Measurements from ENCODE around the gene ZBTB42. TPM values are rescaled to one million over a fixed set of nuclear protein-coding genes. Genes with fewer than 3 reads are reported as not detected.

Gene ZBTB42
- total and polyA plus RNA-seq, 2 of the 4 experiments (the other 2 are of a cell fraction): 1.3 to 2.3 TPM

DNA sequence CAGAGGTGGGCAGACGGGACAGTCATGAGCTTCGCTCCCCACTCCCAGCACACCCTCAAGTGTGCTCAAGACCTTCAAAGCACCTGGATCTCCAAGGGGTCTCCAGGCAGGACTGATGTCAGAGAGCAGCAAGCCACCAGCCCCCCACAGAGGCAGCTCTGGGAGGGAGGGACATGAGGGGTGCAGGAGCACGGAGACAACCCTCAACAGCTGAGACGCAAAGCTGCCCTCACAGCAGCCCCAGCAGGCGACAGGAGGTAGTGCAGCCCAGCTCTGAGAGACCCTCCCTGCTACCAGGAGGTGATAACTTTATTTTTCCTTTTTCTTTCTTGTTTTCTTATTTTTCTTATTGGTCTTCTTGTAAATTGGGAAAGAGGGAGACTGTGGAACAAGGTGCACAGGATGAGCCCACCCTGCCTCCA lies 30.0 kb upstream of the ZBTB42 start:
- H4K8ac ChIP-seq (ENCODE audit: low read depth in 2 of 2, low read length in 2 of 2): no peak overlapping the region
- dilution Hi-C loops (cut with HindIII; ENCODE audit: low sequenced_read_pairs, unreplicated experiment): no loop called here
- no peaks in the 10 kb centered on the region for H3K9me1 ChIP-seq (ENCODE audit: insufficient read depth, low read length)
- no peak overlapping the region for H3K9ac ChIP-seq (ENCODE audit: low read depth, low read length)
- no peak for DNase-seq
- POLR2A ChIA-PET (ENCODE audit: unreplicated experiment): no interaction called here
- intact Hi-C loops (cut with micrococcal nuclease): no loop called here
- H2BK20ac ChIP-seq (ENCODE audit: low read depth, low read length): no peak overlapping the region
- H3K56ac ChIP-seq (ENCODE audit: extremely low read depth, insufficient read depth, low read length): no peak overlapping the region
- H3K18ac ChIP-seq (ENCODE audit: low read depth, low read length): no peak overlapping the region
- H3K4me3 ChIP-seq (ENCODE audit: insufficient read depth, low read depth, low read length): no peak overlapping the region
- no peak overlapping the region for H2AFZ ChIP-seq (replicated peaks; ENCODE audit: low read length, poor library complexity)
- CTCF ChIA-PET: interaction anchor here (1.2 to 1.6 kb wide), 2 partner anchors 18 to 56 kb away, joined by 4 to 5 read pairs; partner anchors contain the start of gene SIVA1
- no peak overlapping the region for H2BK120ac ChIP-seq (ENCODE audit: low read depth, low read length)
- no peak overlapping the region for H3K4me2 ChIP-seq (ENCODE audit: low read depth, low read length)
- TF ChIP-seq, protein P1, sequence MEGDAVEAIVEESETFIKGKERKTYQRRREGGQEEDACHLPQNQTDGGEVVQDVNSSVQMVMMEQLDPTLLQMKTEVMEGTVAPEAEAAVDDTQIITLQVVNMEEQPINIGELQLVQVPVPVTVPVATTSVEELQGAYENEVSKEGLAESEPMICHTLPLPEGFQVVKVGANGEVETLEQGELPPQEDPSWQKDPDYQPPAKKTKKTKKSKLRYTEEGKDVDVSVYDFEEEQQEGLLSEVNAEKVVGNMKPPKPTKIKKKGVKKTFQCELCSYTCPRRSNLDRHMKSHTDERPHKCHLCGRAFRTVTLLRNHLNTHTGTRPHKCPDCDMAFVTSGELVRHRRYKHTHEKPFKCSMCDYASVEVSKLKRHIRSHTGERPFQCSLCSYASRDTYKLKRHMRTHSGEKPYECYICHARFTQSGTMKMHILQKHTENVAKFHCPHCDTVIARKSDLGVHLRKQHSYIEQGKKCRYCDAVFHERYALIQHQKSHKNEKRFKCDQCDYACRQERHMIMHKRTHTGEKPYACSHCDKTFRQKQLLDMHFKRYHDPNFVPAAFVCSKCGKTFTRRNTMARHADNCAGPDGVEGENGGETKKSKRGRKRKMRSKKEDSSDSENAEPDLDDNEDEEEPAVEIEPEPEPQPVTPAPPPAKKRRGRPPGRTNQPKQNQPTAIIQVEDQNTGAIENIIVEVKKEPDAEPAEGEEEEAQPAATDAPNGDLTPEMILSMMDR (conservative IDR thresholded peaks at IDR 0.05; ENCODE audit: low read depth, low read length): peak; percentile 45
- TF ChIP-seq BHLHE40 (IDR thresholded peaks at IDR 0.05; ENCODE audit: low read depth, low read length): no peak
- peaks cover 50% of the 10 kb centered on the region for H3K36me3 ChIP-seq (ENCODE audit: control insufficient read depth, insufficient read depth, low read length)
- no CpG with 5 or more reads among the region's 5 CpGs for WGBS, 2 experiments (ENCODE audit: extremely low coverage in 2 of 2, insufficient read length in 1 of 2)
- no peak overlapping the region for H3K23ac ChIP-seq (ENCODE audit: low read depth, low read length)
- H3K79me1 ChIP-seq (ENCODE audit: low read depth in 1 of 2, low read length in 2 of 2): peaks cover 0 to 18% of the 10 kb centered on the region in 2 experiments; a peak in 1 of 4 replicates
- no TSS peak for BruUV-seq (replicated peaks)
- H2AK5ac ChIP-seq (ENCODE audit: low read depth, low read length): no peak overlapping the region
- H4K20me1 ChIP-seq (ENCODE audit: insufficient read depth, low read length): peaks cover 22% of the 10 kb centered on the region
- H2BK15ac ChIP-seq (ENCODE audit: low read depth, low read length): no peak overlapping the region
- H2BK5ac ChIP-seq (ENCODE audit: low read depth, low read length, poor library complexity, severe bottlenecking): no peak overlapping the region
- no peak overlapping the region for H3K14ac ChIP-seq (replicated peaks; ENCODE audit: low read depth, low read length)
- no peak overlapping the region for H2AK9ac ChIP-seq (replicated peaks; ENCODE audit: low read depth, low read length, poor library complexity)
- peaks cover 5% of the 10 kb centered on the region for H3K4me1 ChIP-seq (ENCODE audit: control insufficient read depth, insufficient read depth, low read length)
- ATAC-seq (ENCODE audit: low read depth): no peak
- no peak overlapping the region for H4K91ac ChIP-seq (ENCODE audit: insufficient read depth, low read depth, low read length)
- no peak overlapping the region for H3K27ac ChIP-seq (ENCODE audit: insufficient read depth, low read length)
- H3K9me3 ChIP-seq (ENCODE audit: control insufficient read depth, insufficient read depth, low read length): no peaks in the 10 kb centered on the region; the same call in 1 of the 2 replicates
- no peak overlapping the region for H3K4ac ChIP-seq (ENCODE audit: low read depth, low read length)
- in situ Hi-C loops (cut with MboI; ENCODE audit: low sequenced_read_pairs): no loop called here
- H4K5ac ChIP-seq (ENCODE audit: low read depth, low read length): no peak overlapping the region
- no peaks in the 10 kb centered on the region for H3K27me3 ChIP-seq (ENCODE audit: control insufficient read depth, insufficient read depth, low read length)
